ENCODE measurements around the gene STAU1.

STAU1 gene

GRCh38 chr20:49074521-49074920, 113.6 kb downstream of the STAU1 start:
- TF ChIP-seq CTCF (IDR thresholded peaks at IDR 0.05): no peak
